Left lobe of liver (tissue), 2 donors: ENCODE results near the gene GFPT1. TPM values are rescaled to one million over a fixed set of nuclear protein-coding genes. Genes with fewer than 3 reads are reported as not detected.

Experiments
- ATAC-seq: fragments of 200-7000 bp; cut with Tn5 transposase; one replicate; pipeline ENCODE4 v1.9.1; 2020; ENCODE audit warnings: mild to moderate bottlenecking, moderate library complexity
- DNase-seq: peaks from one replicate; pipeline ENCODE4 v3.0.0-alpha.2; 2020; ENCODE audit warnings: low spot score
- total RNA-seq: library from RNA; stranded (reverse); gene quantifications from one replicate; pipeline ENCODE4 v1.2.1, GENCODE V29; 2021
- donor health status: DM: no; HTN: no; CAD: no; lungs with moderate emphysema.
- donor health status: DM: no; HTN: yes; CAD: no.

Gene GFPT1
- total RNA-seq, 1 donor from 2014 or later = 29.5 TPM

- DNase-seq = no peak
- ATAC-seq = no peak
Observed at GRCh38 chr2:69330781-69331180, 56.2 kb downstream of the GFPT1 start.

- no peak for ATAC-seq
- DNase-seq = no peak
Observed at GRCh38 chr2:69322631-69323030, 64.4 kb downstream of the GFPT1 start.

GRCh38 chr2:69316550-69316949, 70.5 kb downstream of the GFPT1 start:
- DNase-seq (no peak), ATAC-seq (no peak)

- ATAC-seq (no peak), DNase-seq (no peak)
Observed at GRCh38 chr2:69315160-69315761, 71.8 kb downstream of the GFPT1 start.

GRCh38 chr2:69311024-69311416, 76.0 kb downstream of the GFPT1 start:
- ATAC-seq = no peak
- DNase-seq = no peak

GRCh38 chr2:69310111-69311023, 76.7 kb downstream of the GFPT1 start:
- DNase-seq = no peak
- no peak for ATAC-seq

- no peak for ATAC-seq
- DNase-seq = no peak
Observed at GRCh38 chr2:69309351-69310110, 77.5 kb downstream of the GFPT1 start.

- no peak for ATAC-seq
Observed at GRCh38 chr2:69308338-69308737, 78.7 kb downstream of the GFPT1 start.

GRCh38 chr2:69307579-69308064, 79.4 kb downstream of the GFPT1 start:
- ATAC-seq = no peak
- DNase-seq = no peak

More at GRCh38 chr2:69308338-69308737, 78.7 kb downstream of the GFPT1 start:
- DNase-seq = no peak

GRCh38 chr2:69306822-69307578, 80.0 kb downstream of the GFPT1 start:
- ATAC-seq (peak; percentile 89), DNase-seq (peak; percentile 71)

- peak; percentile 4 for ATAC-seq
- DNase-seq = no peak
Observed at GRCh38 chr2:69306393-69306821, 80.6 kb downstream of the GFPT1 start.

- no peak for ATAC-seq
- DNase-seq = no peak
Observed at GRCh38 chr2:69305712-69306392, 81.2 kb downstream of the GFPT1 start.

- ATAC-seq = no peak
- DNase-seq = no peak
Observed at GRCh38 chr2:69305166-69305565, 81.9 kb downstream of the GFPT1 start.

- no peak for ATAC-seq
- DNase-seq = no peak
Observed at GRCh38 chr2:69304656-69305055, 82.4 kb downstream of the GFPT1 start.

- DNase-seq = no peak
- ATAC-seq = peak; percentile 53
Observed at GRCh38 chr2:69300650-69301049, 86.4 kb downstream of the GFPT1 start.

- no peak for ATAC-seq
Observed at GRCh38 chr2:69299772-69300516, 87.1 kb downstream of the GFPT1 start.

GRCh38 chr2:69298862-69299261, 88.2 kb downstream of the GFPT1 start:
- ATAC-seq (no peak), DNase-seq (no peak)

More at GRCh38 chr2:69299772-69300516, 87.1 kb downstream of the GFPT1 start:
- no peak for DNase-seq

- DNase-seq (no peak), ATAC-seq (no peak)
Observed at GRCh38 chr2:69298261-69298660, 88.8 kb downstream of the GFPT1 start.

GRCh38 chr2:69297216-69297615, 89.8 kb downstream of the GFPT1 start:
- ATAC-seq (no peak), DNase-seq (no peak)
